ENCODE results near the gene TCEAL9. TPM values are rescaled to one million over a fixed set of nuclear protein-coding genes. Genes with fewer than 3 reads are reported as not detected.
A peak's percentile ranks its signal among the peaks of the same experiment; 100 is the strongest.
"Not testable (repeated sequence)": the region's sequence is repeated elsewhere in the genome, so short reads cannot be mapped to it uniquely, and the experiment has no call there.

TCEAL9 gene
- total RNA-seq, 5 donors from 2014 or later (not counting 1 experiment from before 2014, with no cell fraction given), result 0.65 to 1.7 (median 1.3) TPM; not detected in 1

GRCh38 chrX:103376979-103377324, 20.6 kb downstream of the TCEAL9 start:
- Histone ChIP-seq H3K36me3 (ENCODE audit: control insufficient read depth in 2 of 2, extremely low read depth in 1 of 2, insufficient read depth in 1 of 2, low read length in 1 of 2) (no peaks in the 10 kb centered on the region), H3K27me3 (replicated peaks in 1 of 2; ENCODE audit: control insufficient read depth in 2 of 2, extremely low read depth in 1 of 2, insufficient read depth in 2 of 2, low read length in 1 of 2) (peaks cover 0 to 7% of the 10 kb centered on the region in 2 experiments), H3K4me1 (ENCODE audit: control insufficient read depth in 1 of 2, extremely low read depth in 1 of 2, insufficient read depth in 2 of 2, low read length in 2 of 2) (peaks cover 0 to 10% of the 10 kb centered on the region in 2 experiments), H3K4me3 (ENCODE audit: control insufficient read depth in 1 of 2, extremely low read depth in 1 of 2, low read length in 1 of 2) (peak overlapping the region; percentile 26 to 38), H3K9me3 (no peaks in the 10 kb centered on the region), H3K27ac (ENCODE audit: low read length) (no peak overlapping the region)
- Mint-ChIP-seq H3K9me3 (no peaks in the 10 kb centered on the region), H3K36me3 (no peaks in the 10 kb centered on the region), H3K4me3 (peak overlapping the region; percentile 75 to 79 (median 76)), H3K4me1 (peaks cover 3 to 12% (median 6%) of the 10 kb centered on the region in 3 donors), H3K27me3 (no peaks in the 10 kb centered on the region), H3K27ac (peak overlapping the region; percentile 32 to 69)
- ATAC-seq (replicated peaks in 1 of 4), result peak; percentile 26 to 54 (median 44)
- ChIA-PET CTCF (interaction anchor here in 1 of 2 donors (0.6 kb wide), 1 partner anchor 87 kb away, joined by 7 read pairs; no protein-coding TSS in a partner anchor), POLR2A (no interaction called here)
- no CpG with 5 or more reads among the region's 19 CpGs for WGBS (ENCODE audit: insufficient coverage)
- DNase-seq, result peak in 3 of 35 experiments; percentile 0 to 4 (median 2)

GRCh38 chrX:103378990-103379389, 22.7 kb downstream of the TCEAL9 start:
- Histone ChIP-seq H3K9me3 (no peaks in the 10 kb centered on the region), H3K27ac (ENCODE audit: low read length) (no peak overlapping the region), H3K4me1 (ENCODE audit: control insufficient read depth in 1 of 2, extremely low read depth in 1 of 2, insufficient read depth in 2 of 2, low read length in 2 of 2) (peaks cover 0 to 10% of the 10 kb centered on the region in 2 experiments), H3K36me3 (ENCODE audit: control insufficient read depth in 2 of 2, extremely low read depth in 1 of 2, insufficient read depth in 1 of 2, low read length in 1 of 2) (no peaks in the 10 kb centered on the region), H3K27me3 (replicated peaks in 1 of 2; ENCODE audit: control insufficient read depth in 2 of 2, extremely low read depth in 1 of 2, insufficient read depth in 2 of 2, low read length in 1 of 2) (peaks cover 0 to 7% of the 10 kb centered on the region in 2 experiments), H3K4me3 (ENCODE audit: control insufficient read depth in 1 of 2, extremely low read depth in 1 of 2, low read length in 1 of 2) (no peak overlapping the region)
- no peaks in the 10 kb centered on the region for H3K9me3 Mint-ChIP-seq
- DNase-seq, result no peak
- ChIA-PET POLR2A (no interaction called here), CTCF (no interaction called here)
- H3K36me3 Mint-ChIP-seq, result no peaks in the 10 kb centered on the region
- no peaks in the 10 kb centered on the region for H3K27me3 Mint-ChIP-seq
- no peak for ATAC-seq (replicated peaks in 1 of 4)
- no peak overlapping the region for H3K27ac Mint-ChIP-seq
- no peak overlapping the region for H3K4me3 Mint-ChIP-seq
- H3K4me1 Mint-ChIP-seq, result peaks cover 3 to 12% (median 6%) of the 10 kb centered on the region in 3 donors
- WGBS (ENCODE audit: insufficient coverage), result no CpG with 5 or more reads among the region's 2 CpGs

- POLR2A ChIA-PET, result interaction anchor here in 1 of 2 donors (0.5 kb wide), 1 partner anchor 347 kb away, joined by 3 read pairs; no protein-coding TSS in a partner anchor
- H3K36me3 Mint-ChIP-seq, result no peaks in the 10 kb centered on the region
- peaks cover 0 to 2% (median 0%) of the 10 kb centered on the region in 3 donors for H3K4me1 Mint-ChIP-seq
- no peak overlapping the region for H3K4me3 ChIP-seq (ENCODE audit: control insufficient read depth in 1 of 2, extremely low read depth in 1 of 2, low read length in 1 of 2)
- no peaks in the 10 kb centered on the region for H3K4me1 ChIP-seq (ENCODE audit: control insufficient read depth in 1 of 2, extremely low read depth in 1 of 2, insufficient read depth in 2 of 2, low read length in 2 of 2)
- WGBS (ENCODE audit: insufficient coverage), result no CpG with 5 or more reads among the region's 1 CpG
- H3K36me3 ChIP-seq (ENCODE audit: control insufficient read depth in 2 of 2, extremely low read depth in 1 of 2, insufficient read depth in 1 of 2, low read length in 1 of 2), result no peaks in the 10 kb centered on the region
- no peak overlapping the region for H3K27ac Mint-ChIP-seq
- no peaks in the 10 kb centered on the region for H3K9me3 Mint-ChIP-seq
- H3K27ac ChIP-seq (ENCODE audit: low read length), result no peak overlapping the region
- ATAC-seq (replicated peaks in 1 of 4) (no peak), DNase-seq (no peak)
- peaks cover 0 to 2% of the 10 kb centered on the region in 2 experiments for H3K27me3 ChIP-seq (replicated peaks in 1 of 2; ENCODE audit: control insufficient read depth in 2 of 2, extremely low read depth in 1 of 2, insufficient read depth in 2 of 2, low read length in 1 of 2)
- no peaks in the 10 kb centered on the region for H3K9me3 ChIP-seq
- CTCF ChIA-PET, result no interaction called here
- no peak overlapping the region for H3K4me3 Mint-ChIP-seq
- peaks cover 0 to 13% of the 10 kb centered on the region in 2 donors for H3K27me3 Mint-ChIP-seq
Observed at GRCh38 chrX:103382877-103383276, 26.6 kb downstream of the TCEAL9 start.

GRCh38 chrX:103384672-103385071, 28.4 kb downstream of the TCEAL9 start:
- Histone ChIP-seq H3K27me3 (replicated peaks in 1 of 2; ENCODE audit: control insufficient read depth in 2 of 2, extremely low read depth in 1 of 2, insufficient read depth in 2 of 2, low read length in 1 of 2) (peaks cover 0 to 2% of the 10 kb centered on the region in 2 experiments), H3K4me1 (ENCODE audit: control insufficient read depth in 1 of 2, extremely low read depth in 1 of 2, insufficient read depth in 2 of 2, low read length in 2 of 2) (no peaks in the 10 kb centered on the region), H3K4me3 (ENCODE audit: control insufficient read depth in 1 of 2, extremely low read depth in 1 of 2, low read length in 1 of 2) (no peak overlapping the region), H3K36me3 (ENCODE audit: control insufficient read depth in 2 of 2, extremely low read depth in 1 of 2, insufficient read depth in 1 of 2, low read length in 1 of 2) (no peaks in the 10 kb centered on the region), H3K27ac (ENCODE audit: low read length) (no peak overlapping the region), H3K9me3 (no peaks in the 10 kb centered on the region)
- DNase-seq, result no peak
- Mint-ChIP-seq H3K36me3 (no peaks in the 10 kb centered on the region), H3K4me3 (no peak overlapping the region), H3K9me3 (no peaks in the 10 kb centered on the region), H3K27ac (no peak overlapping the region), H3K4me1 (no peaks in the 10 kb centered on the region), H3K27me3 (peaks cover 4 to 22% of the 10 kb centered on the region in 2 donors)
- WGBS (ENCODE audit: insufficient coverage), result no CpG with 5 or more reads among the region's 2 CpGs
- no peak for ATAC-seq (replicated peaks in 1 of 4)
- CTCF ChIA-PET, result no interaction called here
- POLR2A ChIA-PET, result no interaction called here

GRCh38 chrX:103385283-103385830, 29.1 kb downstream of the TCEAL9 start:
- H3K9me3 Mint-ChIP-seq; DNase-seq; H3K27ac Mint-ChIP-seq; H3K36me3 Mint-ChIP-seq; H3K27ac ChIP-seq (ENCODE audit: low read length); H3K4me3 ChIP-seq (ENCODE audit: control insufficient read depth in 1 of 2, extremely low read depth in 1 of 2, low read length in 1 of 2); H3K27me3 ChIP-seq (replicated peaks in 1 of 2; ENCODE audit: control insufficient read depth in 2 of 2, extremely low read depth in 1 of 2, insufficient read depth in 2 of 2, low read length in 1 of 2); H3K36me3 ChIP-seq (ENCODE audit: control insufficient read depth in 2 of 2, extremely low read depth in 1 of 2, insufficient read depth in 1 of 2, low read length in 1 of 2); H3K4me1 Mint-ChIP-seq; H3K4me1 ChIP-seq (ENCODE audit: control insufficient read depth in 1 of 2, extremely low read depth in 1 of 2, insufficient read depth in 2 of 2, low read length in 2 of 2); H3K4me3 Mint-ChIP-seq; CTCF ChIA-PET; H3K9me3 ChIP-seq; ATAC-seq (replicated peaks in 1 of 4); POLR2A ChIA-PET: not testable (repeated sequence)
- WGBS (ENCODE audit: insufficient coverage), result no CpG with 5 or more reads among the region's 5 CpGs
- H3K27me3 Mint-ChIP-seq, result peaks cover 4 to 24% of the 10 kb centered on the region in 2 donors

- ATAC-seq (replicated peaks in 1 of 4) (no peak), DNase-seq (no peak)
- WGBS (ENCODE audit: insufficient coverage), result no CpG with 5 or more reads among the region's 2 CpGs
- Histone ChIP-seq H3K36me3 (ENCODE audit: control insufficient read depth in 2 of 2, extremely low read depth in 1 of 2, insufficient read depth in 1 of 2, low read length in 1 of 2) (no peaks in the 10 kb centered on the region), H3K4me3 (ENCODE audit: control insufficient read depth in 1 of 2, extremely low read depth in 1 of 2, low read length in 1 of 2) (no peak overlapping the region), H3K4me1 (ENCODE audit: control insufficient read depth in 1 of 2, extremely low read depth in 1 of 2, insufficient read depth in 2 of 2, low read length in 2 of 2) (no peaks in the 10 kb centered on the region), H3K27me3 (replicated peaks in 1 of 2; ENCODE audit: control insufficient read depth in 2 of 2, extremely low read depth in 1 of 2, insufficient read depth in 2 of 2, low read length in 1 of 2) (peaks cover 0 to 2% of the 10 kb centered on the region in 2 experiments), H3K27ac (ENCODE audit: low read length) (no peak overlapping the region), H3K9me3 (no peaks in the 10 kb centered on the region)
- ChIA-PET CTCF (no interaction called here), POLR2A (no interaction called here)
- H3K27ac Mint-ChIP-seq, result no peak overlapping the region
- peaks cover 0 to 4% (median 0%) of the 10 kb centered on the region in 3 donors for H3K4me1 Mint-ChIP-seq
- H3K4me3 Mint-ChIP-seq, result no peak overlapping the region
- H3K36me3 Mint-ChIP-seq, result no peaks in the 10 kb centered on the region
- H3K9me3 Mint-ChIP-seq, result no peaks in the 10 kb centered on the region
- peaks cover 8 to 34% of the 10 kb centered on the region in 2 donors for H3K27me3 Mint-ChIP-seq
Observed at GRCh38 chrX:103386332-103386731, 30.0 kb downstream of the TCEAL9 start.

Data from T-cell (primary cell).